Skeletal muscle tissue (tissue), 4 donors: ENCODE results near the gene SLC30A7. TPM values are rescaled to one million over a fixed set of nuclear protein-coding genes. Genes with fewer than 3 reads are reported as not detected.
"Not testable (repeated sequence)": the region's sequence is repeated elsewhere in the genome, so short reads cannot be mapped to it uniquely, and the experiment has no call there.

ENCODE experiments used
- H3K27ac ChIP-seq: one replicate; pipeline ENCODE4 v1.7.0; 2013; ENCODE audit warnings: mild to moderate bottlenecking, low read depth, low read length, inconsistent platforms
- H3K27me3 ChIP-seq, 3 donors: one replicate each; pipeline ENCODE4 v1.7.0; 2013; ENCODE audit warnings: low read length in 3 of 3; ENCODE audit not compliant: control insufficient read depth in 3 of 3, insufficient read depth in 3 of 3
- H3K36me3 ChIP-seq, 3 donors: one replicate each; pipeline ENCODE4 v1.7.0; 2013; ENCODE audit warnings: low read length in 3 of 3; ENCODE audit not compliant: control insufficient read depth in 3 of 3, insufficient read depth in 3 of 3
- H3K4me1 ChIP-seq, 3 donors: one replicate each; pipeline ENCODE4 v1.7.0; 2013; ENCODE audit warnings: low read length in 3 of 3, mild to moderate bottlenecking in 3 of 3; ENCODE audit not compliant: control insufficient read depth in 3 of 3, insufficient read depth in 3 of 3
- H3K4me3 ChIP-seq, 3 donors: one replicate each; pipeline ENCODE4 v1.7.0; 2013; ENCODE audit warnings: low read length in 3 of 3
- H3K9ac ChIP-seq, 3 donors: one replicate each; pipeline ENCODE4 v1.7.0; 2013; ENCODE audit warnings: low read length in 3 of 3, mild to moderate bottlenecking in 3 of 3, moderate library complexity in 2 of 3, low read depth in 1 of 3
- H3K9me3 ChIP-seq, 3 donors: one replicate each; pipeline ENCODE4 v1.7.0; 2013; ENCODE audit warnings: low read length in 3 of 3; ENCODE audit not compliant: control insufficient read depth in 3 of 3
- total RNA-seq: library from RNA; depleted of rRNA; stranded (reverse); fragments of >200 nt; gene quantifications from one replicate; pipeline ENCODE4 v1.2.3, GENCODE V29; 2014
- donor health status: Osteomylitis.

SLC30A7 gene
- total RNA-seq, 1 donor from 2014 or later, result 13.0 TPM

- no peaks in the 10 kb centered on the region for H3K4me1 ChIP-seq
- peaks cover 0 to 6% (median 5%) of the 10 kb centered on the region in 3 donors for H3K36me3 ChIP-seq
- H3K9me3 ChIP-seq, result no peaks in the 10 kb centered on the region
- no peaks in the 10 kb centered on the region for H3K27me3 ChIP-seq
- H3K27ac ChIP-seq, result no peak overlapping the region
- no peak overlapping the region for H3K4me3 ChIP-seq
- no peak overlapping the region for H3K9ac ChIP-seq
Measured at GRCh38 chr1:100928128-100928527, 32.2 kb downstream of the SLC30A7 start.

GRCh38 chr1:100930494-100930893, 34.6 kb downstream of the SLC30A7 start:
- Histone ChIP-seq H3K27me3 (no peaks in the 10 kb centered on the region), H3K4me3 (no peak overlapping the region), H3K9ac (no peak overlapping the region), H3K4me1 (peaks cover 0 to 2% (median 0%) of the 10 kb centered on the region in 3 donors), H3K9me3 (no peaks in the 10 kb centered on the region), H3K27ac (no peak overlapping the region), H3K36me3 (peaks cover 0 to 5% (median 5%) of the 10 kb centered on the region in 3 donors)

GRCh38 chr1:100931716-100932115, 35.8 kb downstream of the SLC30A7 start:
- peaks cover 0 to 3% (median 0%) of the 10 kb centered on the region in 3 donors for H3K36me3 ChIP-seq
- H3K9ac ChIP-seq, result no peak overlapping the region
- no peak overlapping the region for H3K27ac ChIP-seq

GRCh38 chr1:100933555-100933954, 37.7 kb downstream of the SLC30A7 start:
- H3K4me3 ChIP-seq, H3K27me3 ChIP-seq, H3K9ac ChIP-seq, H3K27ac ChIP-seq, H3K36me3 ChIP-seq, H3K9me3 ChIP-seq, H3K4me1 ChIP-seq: not testable (repeated sequence)

More at GRCh38 chr1:100931716-100932115, 35.8 kb downstream of the SLC30A7 start:
- H3K4me1 ChIP-seq, result peaks cover 0 to 2% (median 0%) of the 10 kb centered on the region in 3 donors
- no peaks in the 10 kb centered on the region for H3K9me3 ChIP-seq
- no peaks in the 10 kb centered on the region for H3K27me3 ChIP-seq
- H3K4me3 ChIP-seq, result no peak overlapping the region

- no peaks in the 10 kb centered on the region for H3K9me3 ChIP-seq
- peaks cover 0 to 2% (median 0%) of the 10 kb centered on the region in 3 donors for H3K4me1 ChIP-seq
- peaks cover 0 to 7% (median 2%) of the 10 kb centered on the region in 3 donors for H3K36me3 ChIP-seq
- no peak overlapping the region for H3K4me3 ChIP-seq
- no peak overlapping the region for H3K27ac ChIP-seq
- no peaks in the 10 kb centered on the region for H3K27me3 ChIP-seq
- no peak overlapping the region for H3K9ac ChIP-seq
Measured at GRCh38 chr1:100936194-100936967, 40.5 kb downstream of the SLC30A7 start.

GRCh38 chr1:100941098-100941527, 45.2 kb downstream of the SLC30A7 start:
- Histone ChIP-seq H3K27ac (no peak overlapping the region), H3K36me3 (peaks cover 0 to 13% (median 2%) of the 10 kb centered on the region in 3 donors), H3K4me3 (no peak overlapping the region), H3K9ac (no peak overlapping the region), H3K9me3 (no peaks in the 10 kb centered on the region), H3K4me1 (no peaks in the 10 kb centered on the region), H3K27me3 (no peaks in the 10 kb centered on the region)

- no peaks in the 10 kb centered on the region for H3K9me3 ChIP-seq
- no peak overlapping the region for H3K4me3 ChIP-seq
- no peak overlapping the region for H3K9ac ChIP-seq
- no peaks in the 10 kb centered on the region for H3K4me1 ChIP-seq
- no peaks in the 10 kb centered on the region for H3K27me3 ChIP-seq
- H3K36me3 ChIP-seq, result peaks cover 0 to 13% (median 2%) of the 10 kb centered on the region in 3 donors
- H3K27ac ChIP-seq, result no peak overlapping the region
Measured at GRCh38 chr1:100941580-100942216, 45.8 kb downstream of the SLC30A7 start.

- Histone ChIP-seq H3K27ac (no peak overlapping the region), H3K36me3 (peaks cover 0 to 13% (median 2%) of the 10 kb centered on the region in 3 donors), H3K9me3 (no peaks in the 10 kb centered on the region), H3K9ac (no peak overlapping the region), H3K27me3 (no peaks in the 10 kb centered on the region), H3K4me3 (no peak overlapping the region), H3K4me1 (no peaks in the 10 kb centered on the region)
Measured at GRCh38 chr1:100942304-100943046, 46.6 kb downstream of the SLC30A7 start.

GRCh38 chr1:100943533-100943932, 47.6 kb downstream of the SLC30A7 start:
- Histone ChIP-seq H3K9ac (no peak overlapping the region), H3K4me3 (no peak overlapping the region), H3K36me3 (peaks cover 0 to 11% (median 2%) of the 10 kb centered on the region in 3 donors), H3K27me3 (no peaks in the 10 kb centered on the region), H3K27ac (no peak overlapping the region), H3K9me3 (no peaks in the 10 kb centered on the region), H3K4me1 (no peaks in the 10 kb centered on the region)
